WTC11 (cell line): ENCODE results near the gene GALNT13.

ENCODE experiments used
- ATF2 ChIP-seq: sonication (generic); formaldehyde crosslinking; IDR thresholded peaks from 2 replicates; pipeline ENCODE4 v1.8.1; 2022; ENCODE audit warnings: low read depth, missing genetic modification reagents, borderline replicate concordance
- ATF6 ChIP-seq: sonication (generic); formaldehyde crosslinking; IDR thresholded peaks from 2 replicates; pipeline ENCODE4 v1.8.1; 2023; ENCODE audit warnings: mild to moderate bottlenecking, missing genetic modification reagents
- CREB1 ChIP-seq: sonication (generic); formaldehyde crosslinking; IDR thresholded peaks from 2 replicates; pipeline ENCODE4 v1.8.0; 2023; ENCODE audit warnings: mild to moderate bottlenecking, missing genetic modification reagents
- ESRRA ChIP-seq: sonication (generic); formaldehyde crosslinking; IDR thresholded peaks from 2 replicates; pipeline ENCODE4 v1.8.1; 2022; ENCODE audit warnings: mild to moderate bottlenecking, missing genetic modification reagents, borderline replicate concordance
- ETV6 ChIP-seq: sonication (generic); formaldehyde crosslinking; IDR thresholded peaks from 2 replicates; pipeline ENCODE4 v1.8.1; 2022; ENCODE audit warnings: mild to moderate bottlenecking, missing genetic modification reagents
- HMGXB4 ChIP-seq: sonication (generic); formaldehyde crosslinking; IDR thresholded peaks from 2 replicates; pipeline ENCODE4 v1.8.1; 2023; ENCODE audit warnings: mild to moderate bottlenecking, moderate library complexity, missing genetic modification reagents
- IRF1 ChIP-seq: sonication (generic); formaldehyde crosslinking; IDR thresholded peaks from 2 replicates; pipeline ENCODE4 v1.8.0; 2023; ENCODE audit warnings: missing genetic modification reagents
- JUN ChIP-seq: sonication (generic); formaldehyde crosslinking; IDR thresholded peaks from 2 replicates; pipeline ENCODE4 v1.8.0; 2023; ENCODE audit warnings: mild to moderate bottlenecking, missing genetic modification reagents
- MAX ChIP-seq: sonication (generic); formaldehyde crosslinking; IDR thresholded peaks from 2 replicates; pipeline ENCODE4 v1.8.0; 2022; ENCODE audit warnings: mild to moderate bottlenecking, missing genetic modification reagents
- TEAD1 ChIP-seq: sonication (generic); formaldehyde crosslinking; IDR thresholded peaks from 2 replicates; pipeline ENCODE4 v1.8.0; 2022; ENCODE audit warnings: mild to moderate bottlenecking, missing genetic modification reagents
- TEAD4 ChIP-seq: sonication (generic); formaldehyde crosslinking; IDR thresholded peaks from 2 replicates; pipeline ENCODE4 v1.8.0; 2022; ENCODE audit warnings: mild to moderate bottlenecking, missing genetic modification reagents
- ZNF281 ChIP-seq: sonication (generic); formaldehyde crosslinking; IDR thresholded peaks from 2 replicates; pipeline ENCODE4 v1.8.0; 2023; ENCODE audit warnings: mild to moderate bottlenecking, missing genetic modification reagents
- TF ChIP-seq, protein P1 (sequence below): fragments of 200-600 bp; IDR thresholded peaks from 2 replicates; pipeline ENCODE4 v1.8.0; 2022; ENCODE audit warnings: antibody characterized with exemption
- TF ChIP-seq, protein P2 (sequence below): sonication (generic); formaldehyde crosslinking; IDR thresholded peaks from 2 replicates; pipeline ENCODE4 v1.8.1; 2023; ENCODE audit warnings: mild to moderate bottlenecking, missing genetic modification reagents, moderate library complexity

GRCh38 chr2:154402213-154402612, 530.5 kb downstream of the GALNT13 start:
- TF ChIP-seq, protein P1, sequence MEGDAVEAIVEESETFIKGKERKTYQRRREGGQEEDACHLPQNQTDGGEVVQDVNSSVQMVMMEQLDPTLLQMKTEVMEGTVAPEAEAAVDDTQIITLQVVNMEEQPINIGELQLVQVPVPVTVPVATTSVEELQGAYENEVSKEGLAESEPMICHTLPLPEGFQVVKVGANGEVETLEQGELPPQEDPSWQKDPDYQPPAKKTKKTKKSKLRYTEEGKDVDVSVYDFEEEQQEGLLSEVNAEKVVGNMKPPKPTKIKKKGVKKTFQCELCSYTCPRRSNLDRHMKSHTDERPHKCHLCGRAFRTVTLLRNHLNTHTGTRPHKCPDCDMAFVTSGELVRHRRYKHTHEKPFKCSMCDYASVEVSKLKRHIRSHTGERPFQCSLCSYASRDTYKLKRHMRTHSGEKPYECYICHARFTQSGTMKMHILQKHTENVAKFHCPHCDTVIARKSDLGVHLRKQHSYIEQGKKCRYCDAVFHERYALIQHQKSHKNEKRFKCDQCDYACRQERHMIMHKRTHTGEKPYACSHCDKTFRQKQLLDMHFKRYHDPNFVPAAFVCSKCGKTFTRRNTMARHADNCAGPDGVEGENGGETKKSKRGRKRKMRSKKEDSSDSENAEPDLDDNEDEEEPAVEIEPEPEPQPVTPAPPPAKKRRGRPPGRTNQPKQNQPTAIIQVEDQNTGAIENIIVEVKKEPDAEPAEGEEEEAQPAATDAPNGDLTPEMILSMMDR: no peak
- TF ChIP-seq TEAD4 (CRISPR knock-in tag) (no peak), MAX (CRISPR knock-in tag) (no peak), ESRRA (CRISPR knock-in tag) (no peak), HMGXB4 (no peak), IRF1 (CRISPR knock-in tag) (no peak), CREB1 (CRISPR knock-in tag) (no peak), ATF2 (no peak), ZNF281 (CRISPR knock-in tag) (no peak), ETV6 (CRISPR knock-in tag) (no peak), ATF6 (no peak), TEAD1 (no peak), JUN (CRISPR knock-in tag) (no peak)
- TF ChIP-seq, protein P2, sequence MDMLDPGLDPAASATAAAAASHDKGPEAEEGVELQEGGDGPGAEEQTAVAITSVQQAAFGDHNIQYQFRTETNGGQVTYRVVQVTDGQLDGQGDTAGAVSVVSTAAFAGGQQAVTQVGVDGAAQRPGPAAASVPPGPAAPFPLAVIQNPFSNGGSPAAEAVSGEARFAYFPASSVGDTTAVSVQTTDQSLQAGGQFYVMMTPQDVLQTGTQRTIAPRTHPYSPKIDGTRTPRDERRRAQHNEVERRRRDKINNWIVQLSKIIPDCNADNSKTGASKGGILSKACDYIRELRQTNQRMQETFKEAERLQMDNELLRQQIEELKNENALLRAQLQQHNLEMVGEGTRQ: no peak
